Prostate gland (tissue), 2 donors: ENCODE data around the gene LRRC4C. TPM values are rescaled to one million over a fixed set of nuclear protein-coding genes. Genes with fewer than 3 reads are reported as not detected.

Source experiments
- DNase-seq: peaks from one replicate; pipeline ENCODE4 v3.0.0-alpha.2; 2019; ENCODE audit warnings: low spot score
- H3K27ac ChIP-seq, 2 donors: fragments of 200-600 bp; sonication (generic); 2 replicates each; pipeline ENCODE4 v1.5.1; 2017 to 2019
- H3K27me3 ChIP-seq: fragments of 200-600 bp; sonication (generic); replicated peaks from 2 replicates; pipeline ENCODE4 v1.5.1; 2019; ENCODE audit not compliant: insufficient read depth
- H3K36me3 ChIP-seq, 2 donors: fragments of 200-600 bp; sonication (generic); 1 replicate in 1 of 2; 2 replicates in 1 of 2; pipeline versions ENCODE4 v1.5.1 to v1.8.1; 2017 to 2019
- H3K4me1 ChIP-seq: fragments of 200-600 bp; sonication (generic); replicated peaks from 2 replicates; pipeline ENCODE4 v1.5.1; 2019
- H3K4me3 ChIP-seq, 2 donors: fragments of 200-600 bp; sonication (generic); 2 replicates each; pipeline ENCODE4 v1.5.1; 2017 to 2019
- H3K9me3 ChIP-seq: fragments of 200-600 bp; sonication (generic); 2 replicates; pipeline ENCODE4 v1.5.1; 2017
- CTCF ChIP-seq, 4 experiments: fragments of 200-600 bp in 2 of 4; fragments of 450-650 bp in 2 of 4; sonication (generic) in 2 of 4; IDR thresholded peaks; 1 replicate in 3 of 4; 2 replicates in 1 of 4; pipeline ENCODE4 v1.5.1; 2016 to 2019; ENCODE audit warnings: antibody characterized with exemption in 4 of 4, mild to moderate bottlenecking in 2 of 4, moderate library complexity in 2 of 4
- POLR2A ChIP-seq: fragments of 450-650 bp; IDR thresholded peaks from one replicate; pipeline ENCODE4 v1.6.1; 2016; ENCODE audit warnings: antibody characterized with exemption, mild to moderate bottlenecking
- POLR2AphosphoS5 ChIP-seq: sonication (generic); formaldehyde crosslinking; IDR thresholded peaks from one replicate; pipeline ENCODE4 v1.6.1; 2017; ENCODE audit warnings: antibody characterized with exemption
- WGBS: methylation state at CpG from one replicate; pipeline ENCODE4 v1.1.5; 2018; 5-methylcytosine and 5-hydroxymethylcytosine counted together
- intact Hi-C: fragments of 100-400 bp; cut with DNase I; formaldehyde crosslinking; loops from one replicate; pipeline ENCODE4 v1.14.2; 2022
- total RNA-seq, 2 donors: library from RNA; depleted of rRNA; stranded (reverse); fragments of >200 nt; gene quantifications; one replicate each; pipeline ENCODE4 v1.1.0, GENCODE V29; 2016

Gene LRRC4C
- total RNA-seq, 2 donors from 2014 or later: 0.28 TPM; not detected in 1

GRCh38 chr11:41301023-41301422, 158.4 kb downstream of the LRRC4C start:
- no peak overlapping the region for H3K4me3 ChIP-seq
- DNase-seq: no peak
- H3K27me3 ChIP-seq: no peaks in the 10 kb centered on the region
- intact Hi-C loops: no loop called here
- no peak for TF ChIP-seq POLR2A
- TF ChIP-seq POLR2AphosphoS5: no peak
- no peak for TF ChIP-seq CTCF (IDR thresholded peaks at IDR 0.05)
- H3K9me3 ChIP-seq: no peaks in the 10 kb centered on the region
- H3K27ac ChIP-seq: no peak overlapping the region
- no peaks in the 10 kb centered on the region for H3K4me1 ChIP-seq
- 35% methylated on average over 4 of the region's 4 CpGs for WGBS
- H3K36me3 ChIP-seq: no peaks in the 10 kb centered on the region

- intact Hi-C loops: no loop called here
- Histone ChIP-seq H3K36me3 (no peaks in the 10 kb centered on the region), H3K4me1 (no peaks in the 10 kb centered on the region), H3K9me3 (no peaks in the 10 kb centered on the region), H3K27me3 (no peaks in the 10 kb centered on the region), H3K4me3 (no peak overlapping the region), H3K27ac (no peak overlapping the region)
- 95% methylated on average over 3 of the region's 3 CpGs for WGBS
- no peak for TF ChIP-seq CTCF (IDR thresholded peaks at IDR 0.05)
- no peak for TF ChIP-seq POLR2AphosphoS5
- TF ChIP-seq POLR2A: no peak
- DNase-seq: no peak
Measured at GRCh38 chr11:41289408-41289807, 170.0 kb downstream of the LRRC4C start.

GRCh38 chr11:41286751-41287150, 172.7 kb downstream of the LRRC4C start:
- H3K9me3 ChIP-seq: no peaks in the 10 kb centered on the region
- H3K4me3 ChIP-seq: no peak overlapping the region
- DNase-seq: no peak
- H3K27ac ChIP-seq: no peak overlapping the region
- TF ChIP-seq POLR2AphosphoS5: no peak
- TF ChIP-seq POLR2A: no peak
- no peak for TF ChIP-seq CTCF (IDR thresholded peaks at IDR 0.05)
- H3K4me1 ChIP-seq: no peaks in the 10 kb centered on the region
- no peaks in the 10 kb centered on the region for H3K27me3 ChIP-seq
- intact Hi-C loops: no loop called here
- H3K36me3 ChIP-seq: no peaks in the 10 kb centered on the region

DNA sequence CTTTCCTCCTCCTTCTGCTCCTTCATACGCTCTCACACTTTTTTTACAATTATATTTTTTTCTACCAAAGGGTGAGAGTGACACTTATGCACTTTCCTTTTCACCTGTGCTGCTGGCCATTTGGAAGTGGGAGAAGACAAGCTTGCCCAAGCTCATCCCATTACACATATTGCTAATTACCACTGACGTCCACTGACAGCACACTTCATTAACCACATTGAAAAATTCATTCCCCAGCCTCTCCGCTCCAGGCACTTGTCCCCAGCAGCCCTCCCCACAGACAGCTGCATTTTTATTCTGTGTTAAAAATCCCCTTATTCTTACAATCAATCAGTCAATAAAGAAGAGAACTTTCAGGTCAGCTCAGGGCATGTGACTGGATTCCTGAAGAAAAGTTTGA, 175.1 kb downstream of the LRRC4C start:
- no peak for TF ChIP-seq POLR2A
- no peak for TF ChIP-seq CTCF (IDR thresholded peaks at IDR 0.05)
- no peak for TF ChIP-seq POLR2AphosphoS5
- H3K4me1 ChIP-seq: no peaks in the 10 kb centered on the region
- DNase-seq: no peak
- no peaks in the 10 kb centered on the region for H3K27me3 ChIP-seq
- no peaks in the 10 kb centered on the region for H3K9me3 ChIP-seq
- H3K27ac ChIP-seq: no peak overlapping the region
- no peak overlapping the region for H3K4me3 ChIP-seq
- intact Hi-C loops: no loop called here
- WGBS: 66% methylated on average over 3 of the region's 3 CpGs
- no peaks in the 10 kb centered on the region for H3K36me3 ChIP-seq

- TF ChIP-seq POLR2AphosphoS5 (no peak), POLR2A (no peak), CTCF (IDR thresholded peaks at IDR 0.05) (no peak)
- Histone ChIP-seq H3K4me1 (no peaks in the 10 kb centered on the region), H3K4me3 (no peak overlapping the region), H3K36me3 (no peaks in the 10 kb centered on the region), H3K27me3 (no peaks in the 10 kb centered on the region), H3K9me3 (no peaks in the 10 kb centered on the region), H3K27ac (no peak overlapping the region)
- DNase-seq: no peak
- intact Hi-C loops: no loop called here
- WGBS: 68% methylated on average over 6 of the region's 6 CpGs
Measured at GRCh38 chr11:41283191-41283930, 176.1 kb downstream of the LRRC4C start.
